Stimulated activated CD4-positive, alpha-beta T cell treated with anti-CD3 and anti-CD28 coated beads, Interleukin-4, amount 100 ng/mL, for 24 hours (primary cell): ENCODE measurements around the gene CNOT6L.
"Not testable (repeated sequence)": the region's sequence is repeated elsewhere in the genome, so short reads cannot be mapped to it uniquely, and the experiment has no call there.

ENCODE experiments used
- DNase-seq: peaks from one replicate; pipeline ENCODE4 v3.0.0-alpha.2; 2020

Gene CNOT6L

GRCh38 chr4:77818602-77819403, at the start of gene CNOT6L:
Gene CNOT6L (minus strand): TSS chr4:77819368. CDS start chr4:77819308, 60 bp downstream.
- peak; percentile 85 for DNase-seq

- no peak for DNase-seq
These were observed 46.1 kb upstream of the CNOT6L start for GRCh38 chr4:77865259-77865658.

GRCh38 chr4:77863341-77863740, 44.2 kb upstream of the CNOT6L start:
- not testable (repeated sequence) for DNase-seq

- peak; percentile 91 for DNase-seq
These were observed 43.5 kb upstream of the CNOT6L start, which contains the start of gene MRPL1 for GRCh38 chr4:77862478-77863216. Gene MRPL1 (plus strand): TSS chr4:77862830. CDS start chr4:77862849, 19 bp downstream.

- DNase-seq: peak; percentile 40
These were observed 42.3 kb upstream of the CNOT6L start for GRCh38 chr4:77861495-77861894.

GRCh38 chr4:77859256-77859655, 40.1 kb upstream of the CNOT6L start:
- no peak for DNase-seq

GRCh38 chr4:77856152-77856551, 37.0 kb upstream of the CNOT6L start:
- no peak for DNase-seq

GRCh38 chr4:77854431-77855111, 35.4 kb upstream of the CNOT6L start:
- peak; percentile 17 for DNase-seq

GRCh38 chr4:77852892-77853495, 33.8 kb upstream of the CNOT6L start:
- DNase-seq: peak; percentile 68

- no peak for DNase-seq
These were observed 30.3 kb upstream of the CNOT6L start for GRCh38 chr4:77849278-77849965.

- DNase-seq: no peak
These were observed 29.3 kb upstream of the CNOT6L start for GRCh38 chr4:77848508-77848907.

GRCh38 chr4:77845929-77846328, 26.8 kb upstream of the CNOT6L start:
- DNase-seq: no peak

GRCh38 chr4:77845400-77845799, 26.2 kb upstream of the CNOT6L start:
- DNase-seq: no peak

- DNase-seq: no peak
These were observed 25.2 kb upstream of the CNOT6L start for GRCh38 chr4:77844363-77844762.

GRCh38 chr4:77843628-77844027, 24.5 kb upstream of the CNOT6L start:
- no peak for DNase-seq

GRCh38 chr4:77834403-77834802, 15.2 kb upstream of the CNOT6L start:
- DNase-seq: no peak

- DNase-seq: no peak
These were observed 14.1 kb upstream of the CNOT6L start for GRCh38 chr4:77833126-77833724.

GRCh38 chr4:77827343-77827742, 8.2 kb upstream of the CNOT6L start:
- DNase-seq: no peak

- no peak for DNase-seq
These were observed 7.1 kb upstream of the CNOT6L start for GRCh38 chr4:77826275-77826674.

GRCh38 chr4:77821775-77822174, 2.6 kb upstream of the CNOT6L start:
- peak; percentile 54 for DNase-seq

GRCh38 chr4:77820649-77821561, 1.7 kb upstream of the CNOT6L start:
- peak; percentile 22 for DNase-seq
